ENCODE results near the gene RAMP1.

- TF ChIP-seq PKNOX1 (IDR thresholded peaks at IDR 0.05) (no peak), SP1 (IDR thresholded peaks at IDR 0.05) (no peak), HDGF (IDR thresholded peaks at IDR 0.05; ENCODE audit: borderline replicate concordance) (no peak)
These were observed 11.6 kb downstream of the RAMP1 start for GRCh38 chr2:237870754-237871651.

All from HEK293T (cell line).